Heart right ventricle (tissue), 16 donors: ENCODE results near the gene COL25A1. TPM values are rescaled to one million over a fixed set of nuclear protein-coding genes. Genes with fewer than 3 reads are reported as not detected.

Experiments used
- ATAC-seq, 8 donors: fragments of 200-7000 bp; cut with Tn5 transposase; one replicate each; pipeline ENCODE4 v1.9.1; 2020; ENCODE audit warnings: mild to moderate bottlenecking in 8 of 8, moderate library complexity in 8 of 8, moderate number of reproducible peaks in 1 of 8
- DNase-seq, 2 donors: peaks; one replicate each; pipeline ENCODE4 v3.0.0-alpha.2; 2020
- H3K27ac ChIP-seq, 10 donors: fragments of 200-600 bp; sonication (generic) in 2 of 10; one replicate each; pipeline versions ENCODE4 v1.5.0 to v1.8.0; 2020 to 2022; ENCODE audit warnings: mild to moderate bottlenecking in 3 of 10
- H3K27me3 ChIP-seq, 7 donors: fragments of 200-600 bp; one replicate each; pipeline ENCODE4 v1.8.0; 2021 to 2022; ENCODE audit warnings: mild to moderate bottlenecking in 2 of 7
- H3K36me3 ChIP-seq, 9 donors: fragments of 200-600 bp; sonication (generic) in 1 of 9; one replicate each; pipeline versions ENCODE4 v1.5.0 to v1.8.0; 2020 to 2022; ENCODE audit warnings: mild to moderate bottlenecking in 2 of 9
- H3K4me1 ChIP-seq, 9 donors: fragments of 200-600 bp; sonication (generic) in 1 of 9; one replicate each; pipeline versions ENCODE4 v1.5.0 to v1.8.0; 2020 to 2022; ENCODE audit warnings: mild to moderate bottlenecking in 4 of 9
- H3K4me3 ChIP-seq, 10 donors: fragments of 200-600 bp; sonication (generic) in 2 of 10; one replicate each; pipeline versions ENCODE4 v1.5.0 to v1.8.0; 2020 to 2022; ENCODE audit warnings: mild to moderate bottlenecking in 7 of 10, moderate library complexity in 2 of 10
- H3K9me3 ChIP-seq, 11 donors: fragments of 200-600 bp in 10 of 11; sonication (generic) in 2 of 11; one replicate each; pipeline versions ENCODE4 v1.5.0 to v1.8.0; 2013 to 2022; ENCODE audit warnings: mild to moderate bottlenecking in 2 of 11, control low read depth in 1 of 11, moderate library complexity in 1 of 11
- CTCF ChIP-seq, 9 donors: fragments of 200-600 bp; sonication (generic) in 2 of 9; IDR thresholded peaks; one replicate each; pipeline versions ENCODE4 v1.5.0 to v1.8.0; 2021 to 2022; ENCODE audit warnings: antibody characterized with exemption in 9 of 9, mild to moderate bottlenecking in 5 of 9, moderate library complexity in 1 of 9
- WGBS, 2 donors: extraction: QIAGEN DNeasy Blood & Tissue Kit; methylation state at CpG; one replicate each; pipeline ENCODE4 v1.1.7; 2013; ENCODE audit warnings: inconsistent platforms in 1 of 2; 5-methylcytosine and 5-hydroxymethylcytosine counted together
- intact Hi-C, 10 donors: fragments of 100-400 bp; cut with DNase I; formaldehyde crosslinking; loops; one replicate each; pipeline versions ENCODE4 v1.11.1 to v1.14.2; 2022
- polyA plus RNA-seq, 2 donors: library from polyadenylated mRNA; stranded (reverse); fragments of 200-250 nt; gene quantifications; one replicate each; pipeline ENCODE4 v1.2.3, GENCODE V29; 2013
- total RNA-seq, 10 donors: library from RNA; stranded (reverse); fragmentation: NEBNext Ultra II Directional in 3 of 10; extraction: Animal tissue kit (Norgen Biotek cat#: 25700) in 3 of 10; gene quantifications; one replicate each; pipeline versions ENCODE4 v1.2.1 to v1.2.4, GENCODE V29; 2021 to 2023
- donor health status: Arrhythmogenic right ventricular cardiomyopathy.
- donor health status: ischemic (EF 13 %, LVEDD 7.1; RV severe dilation, severe dysfunction).
- donor health status: healthy with polysubstance abuse.
- donor health status: DM: no; HTN: yes; CAD: no.
- donor health status: DM: no; HTN: no; CAD: no.
- donor health status: ischemic (EF 25% LVEDD 6.9; RV normal size, moderate dysfunction).
- donor health status: ischemic (EF 25% LVEDD 5.7; RV mildly dilated, moderate dysfunction).
- donor health status: healthy.
- donor health status: DM: yes; HTN: yes; CAD: no.
- donor health status: Ischemic cardiomyopathy.
- donor health status: ischemic (EF 35%, LVEDD 5.7; RV mildly dilated, moderate dysfunction).
- donor health status: nonischemic (EF 11% LVEDD 7.7; RV severe dilation, severe dysfunction).
- donor health status: DM: yes; HTN: yes; CAD: no.
- donor health status: PGD.
- donor health status: ischemic (EF 29% LVEDD 5.4; RV normal size, mild dysfunction).
- donor health status: nonischemic (EF 23%, LVEDD 6.1; RV moderate dilation, normal function).

The COL25A1 gene
- total and polyA plus RNA-seq, 12 donors: 0.07 to 1.2 (median 0.41) TPM

DNA sequence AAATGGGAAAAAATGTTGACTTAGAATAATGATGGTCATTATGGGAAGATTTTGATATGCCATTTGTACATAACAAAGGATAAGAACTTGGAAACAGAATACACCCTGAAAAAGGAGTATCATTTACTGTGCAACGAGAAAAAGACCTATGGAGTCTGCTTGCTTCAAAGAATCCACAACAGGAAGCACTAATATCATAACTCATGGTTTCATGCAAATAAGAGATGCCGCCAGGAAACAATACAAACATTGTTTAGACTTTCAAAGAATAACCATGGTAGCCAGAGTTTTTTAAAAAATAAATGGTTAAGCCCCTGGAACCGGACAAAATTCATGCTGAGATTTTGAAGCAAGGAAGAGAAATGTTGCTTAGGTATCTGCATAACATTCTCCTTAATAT lies 399.7 kb downstream of the COL25A1 start:
- Histone ChIP-seq H3K36me3 (no peaks in the 10 kb centered on the region), H3K9me3 (no peaks in the 10 kb centered on the region), H3K4me1 (no peaks in the 10 kb centered on the region), H3K27me3 (no peaks in the 10 kb centered on the region), H3K27ac (no peak overlapping the region), H3K4me3 (no peak overlapping the region)
- intact Hi-C loops: no loop called here
- 66 to 80% methylated on average over 3 of the region's 3 CpGs for WGBS, 2 donors
- ATAC-seq (no peak), DNase-seq (no peak)
- TF ChIP-seq CTCF (IDR thresholded peaks at IDR 0.05): no peak

DNA sequence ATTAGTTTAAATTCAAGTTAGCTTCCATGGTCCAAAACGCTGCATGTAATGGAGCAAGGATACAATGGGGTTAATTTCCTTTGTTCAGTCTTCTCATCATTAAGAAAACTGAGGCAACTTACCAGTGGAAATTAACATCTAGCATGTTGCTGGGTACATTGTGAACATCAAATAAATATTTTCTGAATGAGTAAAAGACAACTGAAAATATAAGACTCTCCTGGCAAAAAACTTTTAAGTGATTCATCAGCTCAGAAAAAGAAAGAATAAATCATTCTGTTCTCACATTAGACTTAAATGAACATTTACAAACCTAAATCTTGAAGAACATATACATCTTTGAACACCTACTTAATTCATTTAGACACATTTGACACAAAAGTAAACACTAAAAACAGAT lies 401.2 kb downstream of the COL25A1 start:
- DNase-seq: no peak
- Histone ChIP-seq H3K27me3 (no peaks in the 10 kb centered on the region), H3K4me3 (no peak overlapping the region), H3K27ac (no peak overlapping the region), H3K36me3 (no peaks in the 10 kb centered on the region), H3K9me3 (no peaks in the 10 kb centered on the region), H3K4me1 (no peaks in the 10 kb centered on the region)
- 96 to 99% methylated on average over 1 of the region's 1 CpG for WGBS, 2 donors
- ATAC-seq: no peak
- TF ChIP-seq CTCF (IDR thresholded peaks at IDR 0.05): no peak
- intact Hi-C loops: no loop called here

GRCh38 chr4:108900018-108900580 lies 402.4 kb downstream of the COL25A1 start:
- Histone ChIP-seq H3K36me3 (no peaks in the 10 kb centered on the region), H3K9me3 (no peaks in the 10 kb centered on the region), H3K27me3 (no peaks in the 10 kb centered on the region), H3K27ac (no peak overlapping the region), H3K4me3 (no peak overlapping the region), H3K4me1 (no peaks in the 10 kb centered on the region)
- DNase-seq (no peak), ATAC-seq (no peak)
- intact Hi-C loops: no loop called here
- TF ChIP-seq CTCF (IDR thresholded peaks at IDR 0.05): no peak
- 82 to 86% methylated on average over 3 of the region's 3 CpGs for WGBS, 2 donors

GRCh38 chr4:108893468-108893867 lies 409.0 kb downstream of the COL25A1 start:
- Histone ChIP-seq H3K27ac (no peak overlapping the region), H3K27me3 (no peaks in the 10 kb centered on the region), H3K36me3 (no peaks in the 10 kb centered on the region), H3K4me1 (no peaks in the 10 kb centered on the region), H3K9me3 (no peaks in the 10 kb centered on the region), H3K4me3 (no peak overlapping the region)
- no peak for DNase-seq
- intact Hi-C loops: no loop called here
- TF ChIP-seq CTCF (IDR thresholded peaks at IDR 0.05): no peak
- 84 to 91% methylated on average over 3 of the region's 3 CpGs for WGBS, 2 donors
- ATAC-seq: no peak
